ENCODE data around the gene ABHD6. TPM values are rescaled to one million over a fixed set of nuclear protein-coding genes. Genes with fewer than 3 reads are reported as not detected.

ABHD6 gene
- total and polyA plus RNA-seq, 9 of the 15 experiments (the other 6 are each of a cell fraction or from before 2014, with no cell fraction given) = 0.53 to 3.6 (median 2.5) TPM

- Histone ChIP-seq H3K36me3 (ENCODE audit: control insufficient read depth, insufficient read depth, low read length) (no peaks in the 10 kb centered on the region), H3K9ac (ENCODE audit: insufficient read depth in 1 of 2, low read depth in 2 of 2, low read length in 2 of 2) (no peak overlapping the region), H2AFZ (ENCODE audit: low read depth, low read length) (no peak overlapping the region), H3K27ac (ENCODE audit: extremely low read depth, low read depth, low read length) (no peak overlapping the region), H3K4me3 (no peak overlapping the region), H3K9me1 (ENCODE audit: control insufficient read depth, insufficient read depth, low read length) (no peaks in the 10 kb centered on the region), H3K4me2 (ENCODE audit: insufficient read depth, low read length) (no peak overlapping the region), H3K27me3 (ENCODE audit: control insufficient read depth in 2 of 2, insufficient read depth in 2 of 2, low read length in 2 of 2) (peaks cover 0 to 18% of the 10 kb centered on the region in 2 experiments; a peak in 4 of 5 replicates), H3K4me1 (replicated peaks in 1 of 2; ENCODE audit: control insufficient read depth in 2 of 2, insufficient read depth in 2 of 2, low read length in 2 of 2) (no peaks in the 10 kb centered on the region; a peak in 1 of 5 replicates), H3K79me2 (ENCODE audit: control insufficient read depth, insufficient read depth, low read length) (no peaks in the 10 kb centered on the region), H3K9me3 (replicated peaks; ENCODE audit: control insufficient read depth, insufficient read depth, low read depth, low read length) (no peaks in the 10 kb centered on the region), H4K20me1 (replicated peaks; ENCODE audit: control insufficient read depth, insufficient read depth, low read length) (no peaks in the 10 kb centered on the region)
- intact Hi-C loops (cut with micrococcal nuclease) = no loop called here
- POLR2A ChIA-PET = no interaction called here
- in situ Hi-C loops (cut with MboI) = no loop called here
- 14% methylated on average over 8 of the region's 8 CpGs for WGBS (ENCODE audit: insufficient coverage, low coverage, missing lambda C conversion rate)
- BruUV-seq (replicated peaks) = no TSS peak
- DNase-seq (ENCODE audit: extremely low read depth in 1 of 4, low spot score in 3 of 4) = no peak
- TF ChIP-seq ZNF134 (CRISPR knock-in tag; conservative IDR thresholded peaks at IDR 0.05) (no peak), ERF (CRISPR knock-in tag; IDR thresholded peaks at IDR 0.05) (no peak), PATZ1 (CRISPR knock-in tag; IDR thresholded peaks at IDR 0.05; ENCODE audit: borderline replicate concordance) (no peak), SFPQ (IDR thresholded peaks at IDR 0.05; ENCODE audit: low read depth, low read length) (no peak), ZBTB11 (CRISPR knock-in tag; IDR thresholded peaks at IDR 0.05) (no peak), SNAPC5 (CRISPR knock-in tag; IDR thresholded peaks at IDR 0.05) (no peak), MCM7 (IDR thresholded peaks at IDR 0.05) (no peak)
- no peak for FAIRE-seq
- ATAC-seq = no peak
- CTCF ChIA-PET (ENCODE audit: low intra/inter-chr PET ratio) = no interaction called here
Measured at GRCh38 chr3:58198362-58198761, 39.2 kb upstream of the ABHD6 start.

All from K562 (cell line).